GM12872 (cell line): ENCODE results near the gene MYL2.

Source experiments
- TF ChIP-seq, protein P1 (sequence below): IDR thresholded peaks from 3 replicates; pipeline ENCODE4 v1.5.1; 2011; ENCODE audit warnings: low read depth, mild to moderate bottlenecking, low read length, moderate library complexity; ENCODE audit not compliant: insufficient read depth

MYL2 gene

DNA sequence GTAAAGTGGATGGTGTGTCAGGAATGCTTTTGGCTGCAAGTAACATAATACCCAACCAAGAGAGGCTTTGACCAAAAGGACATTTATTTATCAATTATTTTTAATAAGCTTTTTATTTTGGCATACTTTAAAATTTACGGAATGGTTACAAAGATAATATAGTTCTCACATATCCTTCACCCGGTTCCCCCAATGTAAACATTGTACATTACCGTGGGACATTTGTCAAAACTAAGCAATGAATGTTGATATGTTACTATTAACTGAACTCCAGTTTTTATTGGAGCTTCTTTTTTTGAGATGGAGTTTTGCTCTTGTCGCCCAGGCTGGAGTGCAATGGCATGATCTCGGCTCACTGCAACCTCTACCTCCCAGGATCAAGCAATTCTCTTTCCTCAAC, 50.6 kb downstream of the MYL2 start:
- TF ChIP-seq, protein P1, sequence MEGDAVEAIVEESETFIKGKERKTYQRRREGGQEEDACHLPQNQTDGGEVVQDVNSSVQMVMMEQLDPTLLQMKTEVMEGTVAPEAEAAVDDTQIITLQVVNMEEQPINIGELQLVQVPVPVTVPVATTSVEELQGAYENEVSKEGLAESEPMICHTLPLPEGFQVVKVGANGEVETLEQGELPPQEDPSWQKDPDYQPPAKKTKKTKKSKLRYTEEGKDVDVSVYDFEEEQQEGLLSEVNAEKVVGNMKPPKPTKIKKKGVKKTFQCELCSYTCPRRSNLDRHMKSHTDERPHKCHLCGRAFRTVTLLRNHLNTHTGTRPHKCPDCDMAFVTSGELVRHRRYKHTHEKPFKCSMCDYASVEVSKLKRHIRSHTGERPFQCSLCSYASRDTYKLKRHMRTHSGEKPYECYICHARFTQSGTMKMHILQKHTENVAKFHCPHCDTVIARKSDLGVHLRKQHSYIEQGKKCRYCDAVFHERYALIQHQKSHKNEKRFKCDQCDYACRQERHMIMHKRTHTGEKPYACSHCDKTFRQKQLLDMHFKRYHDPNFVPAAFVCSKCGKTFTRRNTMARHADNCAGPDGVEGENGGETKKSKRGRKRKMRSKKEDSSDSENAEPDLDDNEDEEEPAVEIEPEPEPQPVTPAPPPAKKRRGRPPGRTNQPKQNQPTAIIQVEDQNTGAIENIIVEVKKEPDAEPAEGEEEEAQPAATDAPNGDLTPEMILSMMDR = no peak

DNA sequence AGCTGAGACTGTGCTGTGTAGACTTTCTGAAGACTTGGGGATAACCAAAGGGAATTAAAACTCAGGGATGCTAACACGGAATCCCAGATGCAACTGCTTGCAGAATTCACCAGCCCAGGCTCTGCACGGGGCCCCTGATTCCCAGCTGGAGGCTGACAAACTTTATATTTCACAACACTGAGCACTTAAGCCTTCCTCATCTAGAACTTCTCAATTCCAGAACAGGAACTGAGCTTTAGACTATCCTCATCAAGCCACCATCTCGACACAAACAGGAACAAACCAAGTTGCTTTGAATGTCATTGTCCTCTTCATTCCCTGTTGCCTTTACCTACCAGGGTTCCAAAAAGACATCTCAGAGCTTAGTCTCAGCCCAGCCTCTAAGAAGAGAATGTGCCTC, 51.4 kb downstream of the MYL2 start:
- TF ChIP-seq, protein P1 = no peak

DNA sequence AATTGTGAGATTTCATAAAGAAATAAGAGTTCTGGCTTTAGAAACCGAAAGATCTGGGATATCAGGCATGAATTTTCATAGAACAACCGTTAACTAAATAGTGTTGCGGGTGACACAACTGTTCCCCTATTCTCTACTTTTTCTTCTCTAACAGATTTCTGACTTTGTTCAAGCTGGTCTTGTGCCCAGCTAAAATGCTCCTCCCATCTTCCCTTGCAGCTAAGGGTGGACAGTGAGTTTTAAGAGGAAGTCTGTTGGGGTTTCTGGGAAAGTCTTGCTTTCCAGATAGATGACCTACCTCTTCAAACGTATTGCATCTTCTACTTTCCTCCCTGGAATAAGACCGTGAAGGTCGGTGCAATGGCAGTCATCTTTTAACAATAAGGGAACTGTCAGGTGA, 54.9 kb downstream of the MYL2 start:
- TF ChIP-seq, protein P1 = no peak

DNA sequence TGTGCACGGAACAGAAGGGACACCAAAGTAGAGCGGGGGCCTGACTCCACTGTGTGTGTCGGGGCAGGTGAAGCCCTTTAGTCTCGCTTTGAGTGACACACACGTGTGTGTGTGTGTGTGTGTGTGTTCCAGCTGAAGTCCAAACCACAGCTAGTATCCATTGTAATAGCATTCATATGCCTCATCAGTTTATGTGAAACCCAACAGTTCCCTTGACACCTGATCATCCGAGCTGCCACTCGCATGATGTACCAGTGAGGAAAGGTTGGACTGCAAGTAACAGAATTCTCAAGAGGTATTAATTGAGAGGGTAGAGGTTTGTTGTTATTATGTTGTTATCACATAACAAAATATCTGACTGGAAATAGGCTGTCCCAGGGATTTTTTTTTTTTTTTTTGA, 57.2 kb downstream of the MYL2 start:
- TF ChIP-seq, protein P1 = no peak

DNA sequence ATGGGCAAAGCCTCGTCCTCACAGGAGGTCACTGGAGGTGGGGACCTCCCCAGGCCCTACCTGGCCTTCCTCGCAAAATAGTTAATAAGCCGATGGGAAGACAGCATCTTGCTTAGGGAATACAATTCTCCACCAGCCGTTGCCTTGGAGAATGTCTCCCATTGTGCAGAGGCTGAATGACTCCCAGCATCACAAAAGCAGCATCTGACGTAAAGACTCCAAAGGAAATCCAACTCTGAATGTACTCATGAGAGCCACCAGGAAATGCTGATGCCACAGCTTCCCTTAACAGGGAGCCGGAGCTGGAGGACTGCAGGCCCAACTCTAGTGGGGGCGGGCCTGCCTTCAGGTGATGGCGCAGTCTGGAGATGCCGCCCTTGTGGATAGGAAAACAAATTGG, 58.0 kb downstream of the MYL2 start:
- TF ChIP-seq, protein P1 = no peak

DNA sequence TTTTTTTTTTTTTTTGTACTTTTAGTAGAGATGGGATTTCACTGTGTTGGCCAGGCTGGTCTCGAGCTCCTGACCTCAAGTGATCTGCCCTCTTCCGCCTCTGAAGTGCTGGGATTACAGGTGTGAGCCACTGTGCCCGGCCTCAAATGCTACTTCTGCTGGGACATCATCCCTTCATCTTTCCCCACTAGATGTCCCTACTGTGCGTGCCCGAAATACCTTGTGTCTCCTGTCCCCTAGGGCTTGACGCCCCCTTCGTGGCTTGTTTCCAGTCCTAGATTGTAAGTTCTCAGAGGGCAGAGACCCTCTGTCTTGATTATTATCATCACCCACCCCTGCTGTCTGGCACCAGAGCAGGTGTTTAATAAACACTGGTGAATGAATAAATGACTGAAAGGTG, 58.6 kb downstream of the MYL2 start:
- TF ChIP-seq, protein P1 = no peak
